ENCODE measurements around the gene ARHGEF19. TPM values are rescaled to one million over a fixed set of nuclear protein-coding genes. Genes with fewer than 3 reads are reported as not detected.
A peak's percentile ranks its signal among the peaks of the same experiment; 100 is the strongest.

ARHGEF19 gene
- total and polyA plus RNA-seq, 2 of the 13 experiments (the other 11 are each of a cell fraction or from before 2014, with no cell fraction given) = 1.7 to 1.8 TPM

DNA sequence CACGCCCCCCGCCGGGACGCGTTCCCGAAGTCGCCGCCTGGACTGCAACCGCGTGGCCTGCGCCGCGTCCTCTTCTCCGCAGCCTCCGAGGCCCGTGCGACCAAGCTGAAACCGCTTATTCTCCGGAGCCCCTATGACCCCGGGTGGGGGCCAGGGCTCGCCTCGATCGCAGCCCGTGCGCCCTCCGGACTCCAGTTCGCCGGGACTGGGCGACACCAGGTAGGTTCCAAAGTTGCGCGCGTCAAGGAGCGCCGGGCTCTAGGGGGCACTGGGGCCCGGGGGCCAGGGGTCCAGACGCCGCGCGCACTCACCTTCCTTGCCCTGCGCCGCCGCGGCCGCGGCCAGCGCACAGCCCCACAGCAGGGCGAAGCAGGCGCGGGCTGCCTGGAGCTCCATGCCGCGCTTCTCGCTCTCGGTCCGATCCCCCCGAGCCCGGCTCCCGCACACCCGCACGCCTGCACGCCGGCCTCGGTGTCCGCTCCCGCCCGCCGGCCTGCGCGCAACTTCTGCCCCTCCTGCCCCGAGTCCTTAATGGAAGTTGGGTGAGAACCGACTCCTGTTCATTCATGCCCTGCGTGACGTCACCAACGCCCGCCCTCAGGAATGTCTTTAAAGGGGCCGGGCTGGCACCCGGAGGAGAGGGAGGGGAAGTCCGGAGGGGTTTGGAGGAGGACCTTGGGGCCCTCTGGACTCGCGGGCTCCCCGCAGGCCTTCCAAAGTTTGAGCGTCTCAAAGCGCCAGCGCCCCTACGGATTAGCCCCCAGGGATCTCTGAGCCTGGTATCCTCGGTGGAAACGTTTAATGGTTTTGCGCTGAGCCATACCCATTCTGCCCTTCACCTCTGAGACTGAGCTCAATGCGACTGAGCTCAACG, 56.7 kb downstream of the ARHGEF19 start, which contains the start of gene EPHA2 (continued):
- TF ChIP-seq MAZ (IDR thresholded peaks at IDR 0.05; ENCODE audit: borderline replicate concordance, low read depth, low read length) (peak; percentile 95), MAZ (CRISPR knock-in tag; IDR thresholded peaks at IDR 0.05; ENCODE audit: low read depth) (peak; percentile 92), MLLT10 (CRISPR knock-in tag; IDR thresholded peaks at IDR 0.05) (no peak), ZNF333 (CRISPR knock-in tag; IDR thresholded peaks at IDR 0.05; ENCODE audit: borderline replicate concordance) (no peak), ZNF720 (CRISPR knock-in tag; IDR thresholded peaks at IDR 0.05) (no peak), ZNF83 (CRISPR knock-in tag; IDR thresholded peaks at IDR 0.05; ENCODE audit: borderline replicate concordance) (peak; percentile 25; the same call in 1 of the 2 replicates), YEATS4 (CRISPR knock-in tag; IDR thresholded peaks at IDR 0.05; ENCODE audit: borderline replicate concordance) (peak; percentile 68; the same call in 1 of the 2 replicates), MTA1 (CRISPR knock-in tag; IDR thresholded peaks at IDR 0.05; ENCODE audit: borderline replicate concordance) (peak; percentile 52; the same call in 1 of the 2 replicates), ZNF672 (CRISPR knock-in tag; IDR thresholded peaks at IDR 0.05) (no peak), GATAD2A (CRISPR knock-in tag; IDR thresholded peaks at IDR 0.05) (peak; percentile 33; the same call in 1 of the 2 replicates), ZNF235 (CRISPR knock-in tag; IDR thresholded peaks at IDR 0.05; ENCODE audit: borderline replicate concordance) (0 out of 2 replicates have a peak, but pooled peaks have one; percentile 30), CHCHD3 (CRISPR knock-in tag; IDR thresholded peaks at IDR 0.05) (0 out of 2 replicates have a peak, but pooled peaks have one; percentile 53), ZNF329 (CRISPR knock-in tag; IDR thresholded peaks at IDR 0.05; ENCODE audit: low read depth) (0 out of 2 replicates have a peak, but pooled peaks have one; percentile 81), EEA1 (CRISPR knock-in tag; IDR thresholded peaks at IDR 0.05; ENCODE audit: borderline replicate concordance) (peak; percentile 77; the same call in 1 of the 2 replicates), ZNF234 (CRISPR knock-in tag; conservative IDR thresholded peaks at IDR 0.05) (no peak), ZNF724P (CRISPR knock-in tag; IDR thresholded peaks at IDR 0.05; ENCODE audit: borderline replicate concordance) (0 out of 2 replicates have a peak, but pooled peaks have one; percentile 51), PAX8 (CRISPR knock-in tag; IDR thresholded peaks at IDR 0.05; ENCODE audit: borderline replicate concordance) (no peak), PPARG (CRISPR knock-in tag; conservative IDR thresholded peaks at IDR 0.05) (0 out of 2 replicates have a peak, but pooled peaks have one; percentile 40), SNRNP70 (IDR thresholded peaks at IDR 0.05; ENCODE audit: low read depth, low read length) (no peak), ZNF17 (CRISPR knock-in tag; IDR thresholded peaks at IDR 0.05) (no peak)
- TF ChIP-seq, protein P1, sequence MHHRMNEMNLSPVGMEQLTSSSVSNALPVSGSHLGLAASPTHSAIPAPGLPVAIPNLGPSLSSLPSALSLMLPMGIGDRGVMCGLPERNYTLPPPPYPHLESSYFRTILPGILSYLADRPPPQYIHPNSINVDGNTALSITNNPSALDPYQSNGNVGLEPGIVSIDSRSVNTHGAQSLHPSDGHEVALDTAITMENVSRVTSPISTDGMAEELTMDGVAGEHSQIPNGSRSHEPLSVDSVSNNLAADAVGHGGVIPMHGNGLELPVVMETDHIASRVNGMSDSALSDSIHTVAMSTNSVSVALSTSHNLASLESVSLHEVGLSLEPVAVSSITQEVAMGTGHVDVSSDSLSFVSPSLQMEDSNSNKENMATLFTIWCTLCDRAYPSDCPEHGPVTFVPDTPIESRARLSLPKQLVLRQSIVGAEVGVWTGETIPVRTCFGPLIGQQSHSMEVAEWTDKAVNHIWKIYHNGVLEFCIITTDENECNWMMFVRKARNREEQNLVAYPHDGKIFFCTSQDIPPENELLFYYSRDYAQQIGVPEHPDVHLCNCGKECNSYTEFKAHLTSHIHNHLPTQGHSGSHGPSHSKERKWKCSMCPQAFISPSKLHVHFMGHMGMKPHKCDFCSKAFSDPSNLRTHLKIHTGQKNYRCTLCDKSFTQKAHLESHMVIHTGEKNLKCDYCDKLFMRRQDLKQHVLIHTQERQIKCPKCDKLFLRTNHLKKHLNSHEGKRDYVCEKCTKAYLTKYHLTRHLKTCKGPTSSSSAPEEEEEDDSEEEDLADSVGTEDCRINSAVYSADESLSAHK (CRISPR knock-in tag; IDR thresholded peaks at IDR 0.05; ENCODE audit: borderline replicate concordance) = no peak
- TF ChIP-seq, protein P2, sequence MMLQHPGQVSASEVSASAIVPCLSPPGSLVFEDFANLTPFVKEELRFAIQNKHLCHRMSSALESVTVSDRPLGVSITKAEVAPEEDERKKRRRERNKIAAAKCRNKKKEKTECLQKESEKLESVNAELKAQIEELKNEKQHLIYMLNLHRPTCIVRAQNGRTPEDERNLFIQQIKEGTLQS (CRISPR knock-in tag; IDR thresholded peaks at IDR 0.05) = peak; percentile 72; the same call in 1 of the 2 replicates
- TF ChIP-seq, protein P3, sequence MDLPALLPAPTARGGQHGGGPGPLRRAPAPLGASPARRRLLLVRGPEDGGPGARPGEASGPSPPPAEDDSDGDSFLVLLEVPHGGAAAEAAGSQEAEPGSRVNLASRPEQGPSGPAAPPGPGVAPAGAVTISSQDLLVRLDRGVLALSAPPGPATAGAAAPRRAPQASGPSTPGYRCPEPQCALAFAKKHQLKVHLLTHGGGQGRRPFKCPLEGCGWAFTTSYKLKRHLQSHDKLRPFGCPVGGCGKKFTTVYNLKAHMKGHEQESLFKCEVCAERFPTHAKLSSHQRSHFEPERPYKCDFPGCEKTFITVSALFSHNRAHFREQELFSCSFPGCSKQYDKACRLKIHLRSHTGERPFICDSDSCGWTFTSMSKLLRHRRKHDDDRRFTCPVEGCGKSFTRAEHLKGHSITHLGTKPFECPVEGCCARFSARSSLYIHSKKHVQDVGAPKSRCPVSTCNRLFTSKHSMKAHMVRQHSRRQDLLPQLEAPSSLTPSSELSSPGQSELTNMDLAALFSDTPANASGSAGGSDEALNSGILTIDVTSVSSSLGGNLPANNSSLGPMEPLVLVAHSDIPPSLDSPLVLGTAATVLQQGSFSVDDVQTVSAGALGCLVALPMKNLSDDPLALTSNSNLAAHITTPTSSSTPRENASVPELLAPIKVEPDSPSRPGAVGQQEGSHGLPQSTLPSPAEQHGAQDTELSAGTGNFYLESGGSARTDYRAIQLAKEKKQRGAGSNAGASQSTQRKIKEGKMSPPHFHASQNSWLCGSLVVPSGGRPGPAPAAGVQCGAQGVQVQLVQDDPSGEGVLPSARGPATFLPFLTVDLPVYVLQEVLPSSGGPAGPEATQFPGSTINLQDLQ (CRISPR knock-in tag; IDR thresholded peaks at IDR 0.05) = no peak; the same call in 1 of the 2 replicates

Data from HepG2 (cell line).